HG02840 (cell line): ENCODE results near the gene YPEL2.
"Not testable (repeated sequence)": the region's sequence is repeated elsewhere in the genome, so short reads cannot be mapped to it uniquely, and the experiment has no call there.

Source experiments
- ATAC-seq: cut with Tn5 transposase; IDR thresholded peaks from one replicate; pipeline ENCODE4 v1.9.1; 2021; ENCODE audit warnings: mild to moderate bottlenecking, moderate library complexity, moderate number of reproducible peaks; ENCODE audit not compliant: unreplicated experiment, low FRiP score

The YPEL2 gene

DNA sequence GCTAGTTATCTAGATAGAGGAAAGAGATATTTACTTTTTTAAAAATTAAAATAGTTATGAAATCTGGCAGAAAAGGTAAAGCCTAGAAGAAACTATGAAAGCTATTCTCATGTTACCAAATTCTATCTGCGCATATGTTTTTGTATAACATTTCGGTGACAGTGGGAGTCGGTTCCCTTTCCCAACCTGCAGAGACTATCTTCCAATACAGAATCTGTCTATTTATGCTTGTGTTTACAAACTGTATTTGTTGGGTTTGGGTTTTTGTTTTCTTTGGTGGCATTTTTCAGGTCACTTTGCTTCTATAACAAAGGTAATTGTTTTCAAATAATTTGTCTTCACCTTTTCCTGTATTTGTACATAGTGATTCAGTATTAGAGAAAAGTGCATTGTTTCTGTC lies 69.8 kb downstream of the YPEL2 start:
- ATAC-seq, result no peak

DNA sequence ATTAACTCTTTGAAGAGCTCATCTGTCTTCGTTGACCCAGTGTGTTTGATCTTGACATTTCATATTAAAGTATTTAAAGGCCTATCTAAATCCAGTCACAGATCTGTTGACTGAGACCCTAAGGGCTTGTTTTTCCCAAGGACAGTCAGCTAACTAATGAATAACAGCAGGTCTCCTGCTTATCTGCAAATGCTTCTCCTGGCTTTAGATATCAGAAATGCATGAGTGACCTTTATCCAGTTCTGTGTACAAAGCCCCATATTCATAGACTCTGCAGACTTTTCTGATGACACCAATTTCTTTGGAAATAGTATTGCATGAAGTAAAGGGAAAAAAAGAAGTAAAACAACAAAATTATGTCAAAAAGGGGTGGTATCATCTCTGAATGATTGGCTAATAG lies 70.3 kb downstream of the YPEL2 start:
- ATAC-seq, result no peak

GRCh38 chr17:59402760-59403159 lies 71.3 kb downstream of the YPEL2 start:
- no peak for ATAC-seq

DNA sequence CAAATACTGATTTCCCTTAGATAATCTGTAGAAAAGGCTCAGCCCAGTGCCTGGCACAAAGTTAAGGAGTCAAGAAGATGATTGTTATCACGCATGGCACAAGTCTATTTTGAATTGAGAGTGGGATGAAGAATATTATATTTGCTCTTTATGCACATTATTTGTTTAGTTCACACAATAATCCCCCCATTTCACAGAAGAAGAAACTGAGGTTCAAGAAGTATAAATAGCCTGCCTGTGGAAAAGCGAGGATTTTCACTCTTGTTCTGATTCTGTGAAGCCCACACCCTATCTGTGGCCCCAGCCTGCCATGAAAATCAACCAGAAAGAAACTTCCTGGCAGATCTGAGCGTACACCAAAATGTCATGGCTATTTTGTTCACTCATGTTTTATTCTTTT lies 73.0 kb downstream of the YPEL2 start:
- no peak for ATAC-seq

GRCh38 chr17:59405944-59406705 lies 74.7 kb downstream of the YPEL2 start:
- no peak for ATAC-seq

GRCh38 chr17:59406808-59407381 lies 75.4 kb downstream of the YPEL2 start:
- ATAC-seq, result no peak

- ATAC-seq, result no peak
Observed at GRCh38 chr17:59409336-59410048, 78.0 kb downstream of the YPEL2 start.

- no peak for ATAC-seq
Observed at GRCh38 chr17:59410049-59410437, 78.6 kb downstream of the YPEL2 start.

DNA sequence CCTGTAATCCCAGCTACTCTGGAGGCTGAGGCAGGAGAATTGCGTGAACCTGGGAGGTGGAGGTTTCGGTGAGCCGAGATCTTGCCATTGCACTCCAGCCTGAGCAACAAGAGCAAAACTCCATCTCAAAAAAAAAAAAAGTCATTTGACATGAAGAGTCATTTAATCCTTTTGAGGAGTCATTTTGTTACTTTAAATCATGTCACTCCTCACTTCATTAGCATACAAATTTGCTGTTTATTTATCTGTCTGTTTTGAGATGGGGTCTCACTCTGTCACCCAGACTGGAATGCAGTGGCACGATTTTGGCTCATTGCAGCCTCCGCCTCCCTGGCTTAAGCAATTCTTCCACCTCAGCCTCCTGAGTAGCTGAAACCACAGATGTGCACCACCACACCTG lies 81.0 kb downstream of the YPEL2 start:
- not testable (repeated sequence) for ATAC-seq

- no peak for ATAC-seq
Observed at GRCh38 chr17:59413014-59413766, 81.7 kb downstream of the YPEL2 start.

- ATAC-seq, result no peak
Observed at GRCh38 chr17:59415397-59415796, 83.9 kb downstream of the YPEL2 start.

- ATAC-seq, result no peak
Observed at GRCh38 chr17:59416184-59416583, 84.7 kb downstream of the YPEL2 start.

DNA sequence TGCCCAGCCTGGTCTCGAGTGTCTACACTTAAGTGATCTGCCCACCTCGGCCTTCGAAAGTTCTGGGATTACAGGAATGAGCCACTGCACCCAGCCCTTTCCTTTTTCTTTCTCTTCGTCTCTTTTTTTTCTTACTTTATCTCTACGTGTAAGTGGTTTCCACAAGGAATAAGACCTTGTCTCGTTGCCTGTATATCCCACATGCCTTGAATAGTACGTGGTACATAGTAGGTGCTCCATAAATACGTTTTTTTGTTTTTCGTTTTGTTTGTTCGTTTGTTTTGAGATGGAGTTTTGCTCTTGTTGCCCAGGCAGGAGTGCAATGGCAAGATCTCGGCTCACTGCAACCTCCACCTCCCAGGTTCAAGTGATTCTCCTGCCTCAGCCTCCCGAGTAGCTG lies 86.0 kb downstream of the YPEL2 start:
- no peak for ATAC-seq

DNA sequence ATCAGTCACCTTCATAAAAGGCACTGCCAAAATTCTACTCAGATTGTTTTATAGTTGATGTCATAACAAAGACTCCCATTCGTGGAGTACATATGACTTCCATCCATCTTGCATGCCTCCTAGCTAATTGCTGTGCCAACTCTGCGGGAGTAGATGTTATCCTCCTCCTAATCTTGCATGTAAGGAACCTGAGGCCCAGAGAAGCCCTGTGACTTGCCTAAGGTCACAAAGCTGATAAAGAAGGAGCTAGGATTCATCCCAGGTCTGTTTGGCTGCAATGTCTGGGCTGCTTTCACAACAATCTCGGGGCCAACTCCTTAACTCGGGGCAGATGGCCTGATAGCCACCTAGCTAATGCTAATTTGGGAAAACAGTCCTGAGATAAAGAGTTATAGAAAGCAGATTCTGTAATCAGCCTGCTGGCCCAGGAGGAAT lies 87.3 kb downstream of the YPEL2 start:
- no peak for ATAC-seq

DNA sequence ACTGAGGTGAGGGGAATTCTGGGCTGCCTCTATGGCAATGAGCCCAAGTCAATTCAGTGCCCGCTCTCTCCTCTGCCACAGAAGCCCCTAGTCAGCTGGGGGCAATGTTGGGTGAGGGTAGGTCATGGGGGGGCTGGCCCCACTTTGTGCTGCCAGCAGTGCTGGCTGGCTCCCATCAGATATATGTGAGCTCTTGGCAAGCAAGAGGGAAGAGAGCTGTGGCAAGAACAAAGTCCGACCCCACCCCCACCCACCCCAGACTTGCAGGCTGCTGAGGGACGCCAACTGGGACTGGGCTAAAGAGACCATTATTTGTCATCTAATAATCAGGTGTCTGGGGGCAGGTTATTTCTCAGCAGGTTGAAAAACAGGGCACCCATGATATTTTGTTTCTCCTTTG lies 89.4 kb downstream of the YPEL2 start:
- no peak for ATAC-seq

DNA sequence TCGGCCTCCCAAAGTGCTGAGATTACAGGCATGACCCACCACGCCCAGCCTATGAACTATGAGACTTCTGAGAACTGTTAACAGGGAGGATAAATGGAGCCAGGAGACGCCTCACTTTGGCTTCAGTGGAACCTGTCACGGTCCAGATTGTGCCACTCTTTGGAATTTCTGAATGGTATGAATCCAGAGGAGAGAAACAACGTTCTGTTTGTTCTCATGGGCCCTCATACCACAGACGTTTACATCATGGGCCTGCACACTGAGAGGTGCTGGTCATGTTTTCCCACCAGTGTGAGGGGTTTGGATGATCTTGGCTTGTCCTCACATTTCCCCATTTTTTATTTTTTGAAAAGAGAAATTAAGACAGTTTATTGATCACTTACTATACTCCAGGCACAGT lies 90.3 kb downstream of the YPEL2 start:
- ATAC-seq, result no peak

DNA sequence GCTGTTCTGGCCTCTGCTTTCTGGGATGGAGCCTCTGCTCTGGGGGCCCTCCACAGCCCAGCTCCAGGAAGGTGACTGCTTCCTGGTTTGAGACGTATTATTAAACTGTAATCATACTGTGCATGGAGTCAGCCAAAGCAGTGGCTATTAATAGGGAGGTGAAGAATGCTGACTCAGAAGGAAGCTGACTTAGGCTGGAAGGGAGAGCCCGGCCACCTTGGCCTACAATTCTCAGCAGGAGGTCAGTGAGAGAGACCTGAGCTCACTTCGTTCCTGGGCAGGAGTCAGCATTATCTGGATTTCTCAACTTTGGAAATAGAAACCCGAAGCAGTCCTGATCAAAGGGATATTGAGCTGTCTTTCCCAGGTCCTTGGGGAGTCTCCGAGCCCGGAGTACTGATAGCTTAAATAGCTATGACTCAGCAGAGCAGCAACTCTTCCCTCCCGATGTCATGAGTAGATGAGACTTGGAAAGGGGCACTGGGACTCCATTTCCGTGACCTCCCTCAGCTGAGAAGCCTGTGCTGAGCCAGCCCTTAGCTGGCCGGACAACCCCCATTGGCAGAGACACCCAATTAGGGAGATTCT lies 91.8 kb downstream of the YPEL2 start:
- ATAC-seq, result no peak

DNA sequence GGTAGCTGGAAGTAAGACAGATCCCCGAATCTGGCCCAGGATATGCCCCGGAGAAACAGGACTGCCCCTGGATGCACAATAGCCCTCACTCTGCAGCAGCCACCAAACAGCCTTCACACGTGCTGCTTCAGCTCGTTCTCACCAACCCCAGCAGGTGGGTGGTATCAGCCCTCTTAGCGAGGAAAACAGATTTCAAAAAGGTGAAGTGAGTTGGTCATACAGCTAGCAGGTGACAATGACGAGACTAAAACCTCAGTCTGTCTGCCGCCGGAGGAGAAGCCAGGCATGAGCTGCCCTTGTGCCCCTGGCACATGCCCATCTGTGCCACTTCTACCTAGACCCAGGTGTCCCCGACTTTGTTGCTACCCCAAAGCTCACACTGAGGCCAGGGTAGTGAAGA lies 92.4 kb downstream of the YPEL2 start:
- ATAC-seq, result no peak

DNA sequence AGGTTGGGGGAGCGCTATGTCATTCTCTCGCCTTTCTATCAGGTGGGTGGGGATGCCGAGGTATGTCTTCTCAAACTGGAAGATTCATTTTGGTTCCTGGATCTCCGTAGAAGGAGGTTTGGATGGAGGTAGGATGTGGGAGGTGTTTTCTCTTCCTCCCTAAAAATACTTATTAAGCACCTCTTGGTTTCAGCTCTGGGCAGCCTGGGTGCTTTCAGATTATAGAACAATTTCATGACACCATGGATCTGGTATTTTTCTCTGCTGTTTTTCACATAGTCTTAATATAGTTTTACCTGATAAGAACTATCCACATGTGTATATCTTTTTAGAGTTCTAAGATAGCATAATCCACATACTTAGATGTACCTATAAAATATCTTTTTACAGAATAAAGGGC lies 92.9 kb downstream of the YPEL2 start:
- no peak for ATAC-seq

- ATAC-seq, result no peak
Observed at GRCh38 chr17:59425085-59425931, 93.9 kb downstream of the YPEL2 start.
